Cerebellar cortex (tissue), 1 donor: ENCODE results near the gene LAMA5.

Experiments used
- DNase-seq: peaks from one replicate; pipeline ENCODE4 v3.0.0-alpha.2; 2015; ENCODE audit warnings: low spot score

LAMA5 gene, protein sequence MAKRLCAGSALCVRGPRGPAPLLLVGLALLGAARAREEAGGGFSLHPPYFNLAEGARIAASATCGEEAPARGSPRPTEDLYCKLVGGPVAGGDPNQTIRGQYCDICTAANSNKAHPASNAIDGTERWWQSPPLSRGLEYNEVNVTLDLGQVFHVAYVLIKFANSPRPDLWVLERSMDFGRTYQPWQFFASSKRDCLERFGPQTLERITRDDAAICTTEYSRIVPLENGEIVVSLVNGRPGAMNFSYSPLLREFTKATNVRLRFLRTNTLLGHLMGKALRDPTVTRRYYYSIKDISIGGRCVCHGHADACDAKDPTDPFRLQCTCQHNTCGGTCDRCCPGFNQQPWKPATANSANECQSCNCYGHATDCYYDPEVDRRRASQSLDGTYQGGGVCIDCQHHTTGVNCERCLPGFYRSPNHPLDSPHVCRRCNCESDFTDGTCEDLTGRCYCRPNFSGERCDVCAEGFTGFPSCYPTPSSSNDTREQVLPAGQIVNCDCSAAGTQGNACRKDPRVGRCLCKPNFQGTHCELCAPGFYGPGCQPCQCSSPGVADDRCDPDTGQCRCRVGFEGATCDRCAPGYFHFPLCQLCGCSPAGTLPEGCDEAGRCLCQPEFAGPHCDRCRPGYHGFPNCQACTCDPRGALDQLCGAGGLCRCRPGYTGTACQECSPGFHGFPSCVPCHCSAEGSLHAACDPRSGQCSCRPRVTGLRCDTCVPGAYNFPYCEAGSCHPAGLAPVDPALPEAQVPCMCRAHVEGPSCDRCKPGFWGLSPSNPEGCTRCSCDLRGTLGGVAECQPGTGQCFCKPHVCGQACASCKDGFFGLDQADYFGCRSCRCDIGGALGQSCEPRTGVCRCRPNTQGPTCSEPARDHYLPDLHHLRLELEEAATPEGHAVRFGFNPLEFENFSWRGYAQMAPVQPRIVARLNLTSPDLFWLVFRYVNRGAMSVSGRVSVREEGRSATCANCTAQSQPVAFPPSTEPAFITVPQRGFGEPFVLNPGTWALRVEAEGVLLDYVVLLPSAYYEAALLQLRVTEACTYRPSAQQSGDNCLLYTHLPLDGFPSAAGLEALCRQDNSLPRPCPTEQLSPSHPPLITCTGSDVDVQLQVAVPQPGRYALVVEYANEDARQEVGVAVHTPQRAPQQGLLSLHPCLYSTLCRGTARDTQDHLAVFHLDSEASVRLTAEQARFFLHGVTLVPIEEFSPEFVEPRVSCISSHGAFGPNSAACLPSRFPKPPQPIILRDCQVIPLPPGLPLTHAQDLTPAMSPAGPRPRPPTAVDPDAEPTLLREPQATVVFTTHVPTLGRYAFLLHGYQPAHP (N-terminal part only)

DNA sequence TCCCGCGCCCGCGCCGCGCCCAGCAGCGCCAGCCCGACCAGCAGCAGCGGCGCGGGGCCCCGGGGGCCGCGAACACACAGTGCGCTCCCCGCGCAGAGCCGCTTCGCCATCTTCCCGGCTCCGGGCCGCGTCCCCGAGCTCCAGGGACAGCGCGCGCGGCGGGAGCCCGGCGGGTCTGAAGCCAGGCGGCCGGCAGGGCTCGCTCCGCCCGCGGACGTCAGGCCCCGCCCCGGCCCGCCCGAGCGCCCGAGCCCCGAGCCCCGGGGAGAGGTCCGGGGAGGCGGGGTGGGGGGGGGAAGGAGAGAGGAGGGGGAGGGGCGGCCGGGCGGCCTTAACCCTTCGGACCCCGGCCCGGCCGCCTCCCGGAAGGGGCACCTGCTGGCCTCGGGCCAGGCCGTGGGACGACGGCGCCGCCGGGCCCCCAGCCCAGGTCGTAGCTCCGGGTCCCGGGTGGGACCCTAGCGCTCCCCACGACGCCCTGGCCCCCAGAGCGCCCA is at the start of gene LAMA5:
TSS of gene LAMA5 (minus strand) at position 177 of the 497 bp plus-strand sequence. CDS start at position 110, 67 bp downstream.
- no peak for DNase-seq

DNA sequence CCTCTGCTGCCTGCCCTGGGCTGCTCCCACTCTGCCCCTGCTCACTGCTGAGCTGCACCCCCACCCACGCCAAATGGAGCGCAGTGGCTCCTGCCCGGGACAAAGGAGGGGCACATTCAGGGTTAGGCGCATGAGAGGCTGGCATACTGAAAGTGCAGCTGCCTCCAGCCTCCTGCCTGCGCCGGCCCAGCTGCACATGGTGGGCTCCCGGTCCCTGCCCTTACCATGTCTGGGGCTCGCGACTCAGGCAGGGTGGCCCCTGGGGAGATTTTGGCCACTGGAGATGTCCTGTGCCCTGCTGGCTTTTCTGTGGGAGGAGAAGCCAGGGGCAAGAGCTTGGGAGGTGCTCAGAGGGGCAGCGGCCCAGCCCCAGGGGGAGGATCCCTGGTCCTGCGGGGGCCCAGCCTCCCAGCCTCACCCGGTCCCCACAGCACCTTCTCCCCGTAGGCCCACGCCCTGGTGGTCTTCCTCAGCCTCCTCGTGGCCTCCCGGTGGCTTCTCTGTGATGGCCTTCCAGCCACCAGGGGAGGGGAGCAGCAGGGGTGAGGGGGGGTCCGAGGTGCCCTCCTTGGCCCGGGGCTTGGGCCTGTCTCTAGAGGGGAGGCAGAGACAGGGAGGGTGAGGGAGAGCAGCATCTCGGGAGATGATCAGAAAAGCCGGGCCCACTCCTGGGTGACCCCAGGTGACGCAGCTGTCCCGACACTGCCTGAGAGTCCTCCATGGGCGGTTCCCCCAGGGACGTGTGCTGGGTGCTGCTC is 48.4 kb upstream of the LAMA5 start:
- DNase-seq = no peak

DNA sequence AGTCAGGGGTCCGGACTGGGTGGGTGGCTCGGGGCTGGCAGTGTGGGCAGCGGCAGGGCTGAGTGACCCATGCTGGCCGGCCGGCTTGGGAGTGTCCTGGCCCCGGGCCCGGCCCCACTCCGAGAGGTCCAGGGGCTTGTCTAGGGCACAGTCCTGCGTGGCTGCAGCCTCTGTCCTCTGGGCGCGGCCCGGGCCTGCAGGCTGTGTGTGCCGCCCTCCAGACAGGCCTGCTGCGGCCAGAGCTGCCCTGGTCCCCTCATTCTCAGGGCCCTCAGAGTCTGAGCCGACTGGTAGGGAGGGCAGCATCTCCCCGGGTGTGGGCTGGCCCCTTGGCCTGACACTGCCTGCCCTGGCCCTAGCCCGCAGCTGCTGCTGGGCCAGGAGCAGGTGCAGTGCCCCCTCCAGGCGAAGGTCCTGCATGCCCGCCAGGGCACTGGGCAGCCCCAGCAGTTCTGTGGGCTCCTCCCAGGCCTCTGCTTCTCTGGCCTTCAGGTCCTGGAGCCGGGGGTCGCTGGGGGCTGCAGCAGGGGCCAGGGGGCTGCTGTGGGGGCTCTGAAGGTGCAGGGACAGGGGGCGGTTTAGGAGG is 46.9 kb upstream of the LAMA5 start:
- DNase-seq = no peak

DNA sequence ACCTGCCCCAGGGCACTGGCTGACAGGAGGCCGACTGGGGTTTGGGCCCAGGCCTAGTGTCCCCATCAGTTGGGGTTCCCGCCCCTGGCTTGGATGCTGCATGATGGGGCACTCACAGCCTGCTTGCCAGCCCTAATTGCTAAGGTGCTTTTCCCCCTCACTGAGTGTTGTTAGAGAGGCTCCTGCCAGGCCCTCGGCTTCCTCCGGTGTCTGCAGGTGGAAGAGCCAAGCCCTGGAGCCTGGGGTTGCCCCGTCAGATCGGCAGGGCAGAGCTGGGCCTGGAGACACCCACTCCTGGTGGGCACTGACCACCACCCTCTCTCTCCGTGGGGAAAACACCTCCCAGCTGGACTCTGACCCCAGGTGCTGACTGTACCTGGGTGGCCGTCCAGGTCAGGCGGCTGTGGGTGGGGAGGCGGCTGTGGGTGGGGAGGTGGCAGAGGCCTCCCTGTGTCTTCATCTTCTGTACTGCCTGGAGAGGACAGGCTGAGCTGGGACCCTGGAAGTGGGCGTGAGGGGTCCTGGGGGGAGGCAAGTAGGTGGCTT is 46.0 kb upstream of the LAMA5 start:
- no peak for DNase-seq

DNA sequence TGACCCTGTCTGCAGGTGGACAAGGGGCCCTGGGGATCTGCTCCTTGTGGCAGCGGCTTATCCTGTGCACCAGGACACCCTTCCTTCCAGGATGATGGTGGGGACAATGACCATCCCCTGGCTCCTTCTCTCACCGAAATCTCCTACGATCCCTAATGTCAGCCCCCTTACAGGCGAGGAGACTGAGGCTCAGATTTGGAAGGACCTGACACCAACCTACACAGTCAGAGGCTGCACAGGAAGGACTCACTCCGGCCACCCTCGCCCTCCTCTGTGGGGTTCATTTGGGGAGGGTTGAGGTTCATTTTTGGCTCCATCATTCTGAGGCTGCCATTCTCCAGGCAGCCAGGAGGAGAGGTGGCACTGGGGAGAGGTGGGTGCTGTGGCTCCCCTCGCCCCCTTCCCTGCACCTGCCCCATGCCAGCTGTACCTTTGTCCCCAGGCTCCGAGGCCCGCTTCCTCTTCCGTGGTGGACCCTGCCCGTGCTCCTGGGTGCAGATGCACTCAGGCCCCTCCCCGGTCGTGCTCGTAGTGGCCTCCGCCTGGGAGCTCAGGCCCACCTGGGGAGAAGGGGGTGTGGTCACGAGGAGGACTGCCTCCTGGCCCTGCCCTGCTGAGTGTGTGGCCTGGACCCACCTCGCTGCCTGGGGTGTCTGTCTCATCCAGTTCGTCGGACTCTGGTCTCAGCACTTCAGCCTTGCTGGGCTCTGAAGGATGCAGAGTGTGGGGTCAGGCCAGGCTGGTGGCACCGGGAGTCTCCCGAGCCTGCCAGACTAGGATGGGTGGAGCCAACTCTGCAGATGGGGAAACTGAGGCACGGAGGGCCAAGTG is 45.3 kb upstream of the LAMA5 start:
- DNase-seq = no peak

DNA sequence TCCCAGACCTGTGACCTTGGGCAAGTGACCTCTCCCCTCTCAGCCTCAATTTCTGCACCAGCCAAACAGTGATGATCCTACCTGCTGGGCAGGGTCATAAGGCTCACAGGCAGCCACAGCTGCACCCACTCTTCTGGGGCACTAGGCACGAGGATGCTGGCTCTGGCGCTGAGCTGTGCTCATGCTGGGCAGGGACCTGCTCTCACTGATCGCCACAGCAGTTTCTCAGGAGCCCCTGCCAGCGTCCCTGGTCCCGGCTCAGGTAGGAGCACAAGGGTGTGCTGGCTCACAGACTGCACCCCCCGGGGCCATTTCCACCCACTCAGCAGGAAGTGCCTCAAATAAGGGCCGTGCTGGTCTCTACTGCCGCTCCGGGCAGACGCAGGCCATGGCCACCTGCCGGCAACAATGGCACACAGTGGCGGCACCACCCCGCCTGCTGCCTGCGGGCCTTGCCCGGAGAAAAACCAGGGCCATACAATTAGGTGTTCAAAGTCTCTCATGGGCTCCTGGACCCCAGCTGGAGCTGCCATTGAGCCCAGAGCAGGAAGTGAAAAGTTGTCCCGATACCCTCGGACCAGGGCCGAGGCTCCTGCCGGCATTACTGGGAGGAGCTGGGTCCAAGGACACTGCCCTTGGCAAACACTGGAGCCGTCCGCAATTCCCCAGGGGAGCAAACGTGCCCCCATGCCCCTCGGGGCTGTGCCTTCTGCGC is 44.5 kb upstream of the LAMA5 start:
- no peak for DNase-seq

DNA sequence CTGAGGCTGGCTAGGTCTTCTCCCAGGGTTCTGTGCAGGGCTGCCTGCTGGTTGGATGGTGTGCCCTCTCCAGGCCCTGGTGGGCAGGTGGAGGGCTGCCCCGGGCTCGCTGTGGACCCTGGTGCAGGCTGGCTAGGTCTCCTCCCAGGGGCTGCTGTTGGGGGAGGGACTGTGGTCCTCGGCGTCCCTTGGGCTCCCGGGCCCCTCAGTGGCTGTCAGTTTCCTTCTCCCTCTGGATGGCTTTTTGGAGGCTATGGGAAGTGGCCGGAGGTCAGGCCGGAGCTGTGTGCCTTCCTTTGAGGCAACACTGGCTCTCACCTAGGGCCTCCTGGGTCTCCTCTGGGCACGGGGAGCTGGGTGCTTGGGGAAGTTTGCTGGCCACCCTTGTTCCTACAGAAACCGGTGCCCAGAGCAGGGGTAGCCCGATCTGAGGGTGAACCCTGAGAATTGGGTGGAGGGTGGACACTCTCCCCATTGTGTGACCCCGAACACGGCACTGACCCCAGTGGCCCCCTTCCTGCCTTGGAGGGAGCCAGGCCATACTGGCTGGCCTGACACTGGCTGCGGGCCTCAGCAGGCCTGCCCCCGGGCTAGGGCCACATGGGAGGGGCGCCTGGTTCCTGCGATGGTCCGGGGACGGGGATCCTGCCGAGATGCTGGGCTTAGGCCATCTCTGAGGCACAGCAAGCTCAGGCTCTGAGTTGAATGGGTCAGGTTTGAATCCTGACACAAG is 43.8 kb upstream of the LAMA5 start:
- no peak for DNase-seq

DNA sequence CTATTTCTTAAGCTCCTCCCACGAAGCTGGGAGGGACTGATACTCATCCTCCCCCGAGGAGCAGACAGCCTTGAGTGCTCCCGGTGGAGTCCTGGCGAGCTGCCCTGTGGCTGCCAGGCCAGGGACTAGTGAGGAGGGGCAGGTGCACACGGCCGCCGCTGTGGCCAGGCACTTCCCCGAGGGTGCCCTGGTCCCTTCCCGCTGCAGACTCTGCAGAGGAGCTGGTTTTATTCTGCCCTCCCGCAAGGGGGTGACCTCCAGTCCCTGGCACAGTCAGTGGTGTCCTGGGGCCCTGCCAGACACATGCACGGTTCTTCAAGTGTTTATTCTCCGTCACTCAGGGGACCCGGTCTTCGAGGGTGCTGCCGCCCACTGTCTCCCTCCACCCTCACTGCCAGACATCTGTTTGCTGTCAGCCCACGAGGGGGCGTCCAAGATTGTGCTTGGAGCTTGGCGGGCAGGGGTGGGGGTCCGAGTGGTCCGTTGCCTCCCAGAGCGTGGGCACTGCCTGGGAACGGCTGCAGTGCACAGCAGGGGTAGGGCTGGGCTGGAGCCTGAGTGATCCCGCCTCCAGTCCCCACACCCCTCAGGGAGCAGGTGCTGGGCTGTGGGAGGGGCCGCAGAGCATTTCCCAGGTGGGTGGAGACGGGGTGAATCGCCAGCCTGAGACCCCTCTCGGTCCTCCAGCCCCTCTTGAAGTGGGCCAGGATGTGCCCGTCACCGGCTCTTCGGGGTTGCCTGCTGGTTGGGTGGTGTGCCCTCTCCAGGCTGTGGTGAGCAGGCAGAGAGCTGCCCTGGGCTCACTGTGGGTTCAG is 43.0 kb upstream of the LAMA5 start:
- DNase-seq = no peak

DNA sequence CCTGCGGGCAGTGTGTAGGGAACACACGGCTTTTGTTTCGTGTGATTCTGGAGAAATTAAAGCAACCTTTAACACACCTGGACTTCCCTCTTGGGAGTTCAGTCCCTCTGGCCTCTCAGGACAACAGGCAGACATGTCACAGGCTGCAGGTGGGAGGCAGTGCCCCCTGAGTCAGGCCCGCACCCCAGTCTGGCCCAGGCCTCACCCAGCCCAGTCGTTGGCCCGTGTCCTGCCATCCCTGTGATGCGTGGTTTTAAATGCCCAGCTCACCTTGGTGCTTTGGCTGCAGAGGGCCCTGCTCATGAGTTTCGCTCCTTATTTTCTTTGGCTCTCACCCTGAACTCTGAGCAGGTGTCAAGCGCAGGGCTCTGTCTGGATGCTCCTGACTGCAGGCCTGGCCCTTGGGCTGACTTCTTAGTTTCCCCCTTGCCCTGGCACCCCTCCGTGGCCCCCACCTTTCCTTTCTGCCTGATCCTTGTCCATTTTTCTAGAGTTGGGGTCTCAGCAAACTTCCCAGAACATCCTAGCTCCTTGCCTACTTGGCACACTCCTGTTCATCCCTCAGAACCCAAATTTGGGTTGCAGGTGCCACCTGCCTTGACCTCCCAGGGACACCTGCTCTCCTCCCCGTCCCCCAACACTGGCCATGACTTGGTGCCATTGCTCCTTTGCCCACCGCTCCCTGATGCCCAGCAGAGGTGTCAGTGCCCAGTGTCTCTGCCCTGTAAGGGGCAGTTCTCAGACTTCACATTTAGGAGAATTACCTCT is 42.2 kb upstream of the LAMA5 start:
- no peak for DNase-seq

DNA sequence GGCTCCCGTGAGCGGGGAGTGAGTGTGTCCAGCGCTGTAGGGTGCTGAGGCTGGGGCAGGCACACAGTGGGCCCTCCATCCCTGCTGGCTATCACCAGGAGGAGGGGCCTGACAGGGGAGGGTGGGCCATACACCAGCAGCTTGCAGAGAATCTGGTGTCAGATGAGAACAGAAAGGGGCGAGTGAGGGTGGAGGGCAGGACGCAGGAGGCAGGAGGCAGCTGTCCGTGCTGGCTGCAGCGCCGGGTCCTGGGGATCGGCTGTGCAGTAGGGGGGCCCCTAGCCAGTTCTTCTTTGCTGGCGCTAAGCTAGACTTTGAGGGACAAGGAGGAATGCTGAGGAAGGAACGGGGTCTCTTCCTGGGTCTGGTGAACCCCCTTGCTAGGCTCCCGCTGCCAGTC is 41.5 kb upstream of the LAMA5 start:
- DNase-seq = no peak

DNA sequence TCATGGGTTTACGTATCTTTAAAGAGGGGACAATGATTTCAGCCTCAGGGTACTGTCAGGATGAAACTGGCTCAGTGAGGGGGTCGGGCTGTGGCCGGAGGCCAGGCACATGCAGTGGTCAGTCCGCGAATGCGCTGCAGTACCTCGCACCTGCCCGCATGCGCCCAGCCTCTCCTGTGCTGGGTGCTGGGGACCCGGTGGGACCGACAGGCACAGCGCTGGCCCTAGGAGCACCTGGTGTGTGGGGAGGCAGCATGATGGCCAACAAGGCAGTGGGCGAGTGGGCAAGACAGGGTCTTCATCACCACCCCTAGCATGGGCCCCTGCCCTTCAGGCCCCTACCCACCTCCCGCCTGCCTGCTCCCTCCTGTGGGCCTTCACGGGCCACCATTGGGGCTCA is 40.9 kb upstream of the LAMA5 start:
- no peak for DNase-seq

DNA sequence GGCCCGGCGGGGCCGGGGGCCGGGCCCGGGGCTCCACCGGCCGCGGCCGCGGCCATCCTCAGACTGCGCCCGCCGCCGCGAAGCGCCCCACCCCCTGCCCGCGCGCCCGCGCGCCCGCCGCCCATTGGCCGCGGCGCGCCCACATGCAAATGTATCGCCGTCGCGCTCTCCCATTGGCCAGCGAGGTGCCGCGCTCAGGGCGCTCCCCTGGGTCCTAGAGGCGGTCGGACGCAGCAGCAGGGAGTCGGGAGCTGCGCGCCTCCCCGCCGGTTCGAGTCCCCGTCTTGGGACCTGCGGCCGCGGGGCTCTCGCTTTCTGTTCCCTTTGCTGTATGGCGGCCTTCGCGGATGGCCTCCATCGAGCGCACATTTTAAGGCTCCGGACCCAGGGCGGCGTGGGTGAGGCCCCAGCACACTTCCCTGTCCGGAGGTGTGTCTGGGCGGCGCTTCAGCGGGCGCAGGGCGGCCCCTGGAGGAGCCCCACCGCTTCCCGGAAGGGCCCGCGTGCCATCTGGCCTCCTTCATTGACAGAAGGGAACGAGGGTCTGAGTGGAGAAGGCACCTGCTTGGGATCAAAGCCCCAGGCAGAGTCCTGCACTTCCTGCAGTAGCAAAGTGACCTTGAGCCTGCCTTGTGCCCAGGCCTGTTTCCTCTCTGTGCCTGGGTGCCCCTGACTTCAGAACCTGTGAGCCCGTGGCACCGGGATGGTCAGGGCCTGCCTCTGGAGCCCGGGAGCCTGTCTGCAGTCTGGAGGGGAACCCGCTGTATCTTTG is 40.3 kb upstream of the LAMA5 start, which contains the start of gene CABLES2:
TSS of gene CABLES2 (minus strand) at position 65 of the 772 bp plus-strand sequence. CDS start at position 56, 9 bp downstream.
- peak; percentile 92 for DNase-seq

DNA sequence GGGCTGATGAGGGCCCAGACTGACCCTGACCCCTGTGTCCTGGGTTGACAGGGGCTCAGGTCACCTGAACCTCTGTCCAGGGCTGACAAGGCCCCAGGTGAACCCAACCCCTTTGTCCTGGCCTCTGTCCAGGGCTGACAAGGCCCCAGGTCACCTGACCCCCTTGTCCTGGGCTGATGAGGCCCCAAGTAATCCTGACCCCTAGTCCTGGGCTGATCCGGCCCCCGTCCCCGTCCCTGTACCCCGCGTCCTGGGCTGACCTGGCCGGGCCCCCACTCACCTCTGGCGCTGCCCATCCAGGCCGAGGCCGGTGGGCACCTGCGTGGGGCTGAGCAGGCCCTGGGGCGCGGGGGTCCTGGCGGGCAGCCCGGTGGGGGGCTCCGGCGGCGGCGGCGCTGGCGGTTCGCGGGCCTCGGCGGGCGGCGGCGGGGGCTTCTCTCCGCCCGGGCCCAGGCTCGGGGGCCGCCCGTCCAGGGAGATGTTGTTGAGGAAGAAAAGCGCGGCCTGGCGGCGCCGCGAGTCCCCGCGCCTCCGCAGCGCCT is 39.6 kb upstream of the LAMA5 start:
- no peak for DNase-seq

DNA sequence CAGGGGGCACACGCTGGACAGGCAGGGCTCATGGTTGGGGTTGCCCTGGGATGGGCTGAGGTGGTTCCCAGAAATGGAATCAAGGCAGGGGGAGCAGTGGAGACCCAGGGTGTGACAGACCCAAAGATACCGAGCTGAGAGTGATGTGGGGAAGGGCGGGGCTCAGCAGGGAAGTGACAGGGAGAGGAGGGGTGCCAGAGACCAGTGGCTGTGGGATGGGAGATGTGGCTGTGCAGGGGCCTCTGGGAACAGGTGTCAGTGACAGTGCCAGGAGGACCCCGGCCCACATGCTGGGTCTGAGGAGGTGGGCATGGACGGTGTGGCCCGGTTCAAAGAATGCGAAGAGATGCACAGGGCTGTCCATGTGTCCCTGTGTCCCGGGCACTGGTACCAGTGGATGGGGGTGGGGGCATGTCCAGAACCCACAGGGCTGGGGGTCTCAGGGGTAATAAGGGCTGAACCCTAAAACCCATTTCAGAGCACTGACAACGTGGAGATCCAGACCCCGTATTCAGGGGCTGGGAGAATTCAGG is 38.9 kb upstream of the LAMA5 start:
- DNase-seq = no peak
